Panc1 (cell line): ENCODE data around the gene MAGEA1. TPM values are rescaled to one million over a fixed set of nuclear protein-coding genes. Genes with fewer than 3 reads are reported as not detected.

Experiments used
- ATAC-seq: fragments of 200-7000 bp; cut with Tn5 transposase; 2 replicates; pipeline ENCODE4 v1.9.1; 2020; ENCODE audit warnings: mild to moderate bottlenecking, moderate library complexity
- BruUV-seq: library from RNA; stranded (reverse); fragments of 400-500 nt; replicated peaks from 2 replicates; lab custom pipeline; 2021; lab: Mats Ljungman, UMichigan
- CTCF ChIA-PET: fragments of 300-600 bp; sonication (Branson Sonifier 250); formaldehyde crosslinking; loops from one replicate; lab custom pipeline; 2022; ENCODE audit warnings: antibody characterized with exemption; lab: Charles Lee
- POLR2A ChIA-PET: fragments of 300-600 bp; sonication (Branson Sonifier 250); formaldehyde crosslinking; loops from one replicate; lab custom pipeline; 2022; ENCODE audit warnings: antibody characterized with exemption; lab: Charles Lee
- DNase-seq: peaks from one replicate; pipeline ENCODE4 v3.0.0-alpha.2; 2010; ENCODE audit warnings: low read depth, low spot score
- H3K27ac ChIP-seq: 2 replicates; pipeline ENCODE4 v1.5.1; 2011; ENCODE audit warnings: mild to moderate bottlenecking, low read length, inconsistent platforms
- H3K27me3 ChIP-seq: fragments of 200-500 bp; sonication (Bioruptor generic); 2 replicates; pipeline ENCODE4 v1.6.0; 2014; ENCODE audit warnings: low read length, inconsistent platforms; ENCODE audit not compliant: control insufficient read depth, insufficient read depth
- H3K36me3 ChIP-seq: fragments of 200-500 bp; sonication (Bioruptor generic); 2 replicates; pipeline ENCODE4 v1.5.1; 2014; ENCODE audit warnings: inconsistent platforms, mild to moderate bottlenecking, low read length, moderate library complexity; ENCODE audit not compliant: control insufficient read depth, insufficient read depth
- H3K4me1 ChIP-seq: 2 replicates; pipeline ENCODE4 v1.5.1; 2011; ENCODE audit warnings: inconsistent platforms, mild to moderate bottlenecking, low read length, moderate library complexity; ENCODE audit not compliant: control insufficient read depth, insufficient read depth
- H3K4me3 ChIP-seq, 2 experiments: 2 replicates each; pipeline ENCODE4 v1.5.1; 2011 to 2012; ENCODE audit warnings: low read depth in 2 of 2, low read length in 2 of 2, mild to moderate bottlenecking in 2 of 2, inconsistent platforms in 1 of 2, moderate library complexity in 1 of 2
- H3K9me3 ChIP-seq: fragments of 200-500 bp; sonication (Bioruptor generic); 2 replicates; pipeline ENCODE4 v1.5.1; 2014; ENCODE audit warnings: low read depth, mild to moderate bottlenecking, inconsistent platforms, low read length, moderate library complexity; ENCODE audit not compliant: control insufficient read depth, insufficient read depth
- CTCF ChIP-seq: fragments of 450-650 bp; IDR thresholded peaks from 2 replicates; pipeline ENCODE4 v1.5.1; 2017; ENCODE audit warnings: mild to moderate bottlenecking
- POLR2AphosphoS5 ChIP-seq: IDR thresholded peaks from 2 replicates; pipeline ENCODE4 v1.6.1; 2012; ENCODE audit warnings: mild to moderate bottlenecking, low read depth, low read length, moderate library complexity
- REST ChIP-seq, 2 experiments: IDR thresholded peaks; 2 replicates each; pipeline ENCODE4 v1.6.1; 2011 to 2012; ENCODE audit warnings: low read depth in 2 of 2, control low read depth in 1 of 2, low read length in 1 of 2, mild to moderate bottlenecking in 1 of 2, moderate library complexity in 1 of 2; ENCODE audit not compliant: insufficient read depth in 1 of 2
- SIN3A ChIP-seq: IDR thresholded peaks from 2 replicates; pipeline ENCODE4 v1.6.1; 2012; ENCODE audit warnings: low read depth, mild to moderate bottlenecking, low read length, moderate library complexity, borderline replicate concordance; ENCODE audit not compliant: insufficient read depth
- TCF7L2 ChIP-seq: IDR thresholded peaks from 2 replicates; pipeline ENCODE4 v1.6.1; 2011; ENCODE audit warnings: mild to moderate bottlenecking, low read depth, low read length, inconsistent platforms
- in situ Hi-C: cut with HindIII; loops from 2 replicates; pipeline ENCODE4 v1.10.0; 2016; ENCODE audit warnings: low sequenced_read_pairs, low pct_unique_long_range_greater_than_20kb
- intact Hi-C: fragments of 100-400 bp; cut with micrococcal nuclease; formaldehyde crosslinking; loops from one replicate; pipeline ENCODE4 v1.10.0; 2022; ENCODE audit not compliant: unreplicated experiment
- total RNA-seq: library from RNA; stranded (reverse); gene quantifications from one replicate; pipeline ENCODE4 v1.2.1, GENCODE V29; 2021; ENCODE audit not compliant: unreplicated experiment

The MAGEA1 gene
- total RNA-seq, 1 experiment from 2014 or later = not detected

- no TSS peak for BruUV-seq
- ATAC-seq = no peak
- Histone ChIP-seq H3K27ac (no peak overlapping the region), H3K27me3 (peaks cover 13% of the 10 kb centered on the region), H3K9me3 (no peaks in the 10 kb centered on the region), H3K4me3 (no peak overlapping the region), H3K36me3 (no peaks in the 10 kb centered on the region), H3K4me1 (no peaks in the 10 kb centered on the region)
- in situ Hi-C loops (no loop called here), intact Hi-C loops (no loop called here)
- TF ChIP-seq POLR2AphosphoS5 (no peak), TCF7L2 (no peak)
- no peak for DNase-seq
- CTCF ChIA-PET = no interaction called here
- POLR2A ChIA-PET = no interaction called here
These were observed 37.8 kb downstream of the MAGEA1 start for GRCh38 chrX:153216926-153217325.

- intact Hi-C loops = no loop called here
- no TSS peak for BruUV-seq
- no peak overlapping the region for H3K4me3 ChIP-seq
These were observed 46.5 kb downstream of the MAGEA1 start for GRCh38 chrX:153225438-153226098.

More at GRCh38 chrX:153225438-153226098, 46.5 kb downstream of the MAGEA1 start:
- TF ChIP-seq REST (IDR thresholded peaks at IDR 0.05; ENCODE audit: insufficient read depth in 1 of 2, low read depth in 2 of 2, low read length in 1 of 2) (no peak), SIN3A (no peak), CTCF (no peak), POLR2AphosphoS5 (no peak), TCF7L2 (no peak)
- in situ Hi-C loops = no loop called here
- ChIA-PET CTCF (no interaction called here), POLR2A (no interaction called here)
- Histone ChIP-seq H3K27me3 (peaks cover 8% of the 10 kb centered on the region), H3K9me3 (no peaks in the 10 kb centered on the region), H3K27ac (no peak overlapping the region), H3K36me3 (no peaks in the 10 kb centered on the region), H3K4me1 (no peaks in the 10 kb centered on the region)
- DNase-seq = no peak
- ATAC-seq = no peak
